ENCODE data around the gene PANK4.

GRCh38 chr1:2525572-2525919 is 850 bp downstream of the PANK4 start:
- TF ChIP-seq, protein P1, sequence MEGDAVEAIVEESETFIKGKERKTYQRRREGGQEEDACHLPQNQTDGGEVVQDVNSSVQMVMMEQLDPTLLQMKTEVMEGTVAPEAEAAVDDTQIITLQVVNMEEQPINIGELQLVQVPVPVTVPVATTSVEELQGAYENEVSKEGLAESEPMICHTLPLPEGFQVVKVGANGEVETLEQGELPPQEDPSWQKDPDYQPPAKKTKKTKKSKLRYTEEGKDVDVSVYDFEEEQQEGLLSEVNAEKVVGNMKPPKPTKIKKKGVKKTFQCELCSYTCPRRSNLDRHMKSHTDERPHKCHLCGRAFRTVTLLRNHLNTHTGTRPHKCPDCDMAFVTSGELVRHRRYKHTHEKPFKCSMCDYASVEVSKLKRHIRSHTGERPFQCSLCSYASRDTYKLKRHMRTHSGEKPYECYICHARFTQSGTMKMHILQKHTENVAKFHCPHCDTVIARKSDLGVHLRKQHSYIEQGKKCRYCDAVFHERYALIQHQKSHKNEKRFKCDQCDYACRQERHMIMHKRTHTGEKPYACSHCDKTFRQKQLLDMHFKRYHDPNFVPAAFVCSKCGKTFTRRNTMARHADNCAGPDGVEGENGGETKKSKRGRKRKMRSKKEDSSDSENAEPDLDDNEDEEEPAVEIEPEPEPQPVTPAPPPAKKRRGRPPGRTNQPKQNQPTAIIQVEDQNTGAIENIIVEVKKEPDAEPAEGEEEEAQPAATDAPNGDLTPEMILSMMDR (IDR thresholded peaks at IDR 0.05), result no peak
- no peak for TF ChIP-seq POLR2A (IDR thresholded peaks at IDR 0.05)
